NCI-H187 treated with DMSO at 0.1 percent for 48 hours (cell line): ENCODE results near the gene SPR.

Experiments used
- DNase-seq: peaks from one replicate; lab custom pipeline; 2025; lab: John Stamatoyannopoulos, UW

Gene SPR

GRCh38 chr2:72887032-72887739, at the start of gene SPR:
TSS of gene SPR (plus strand) at chr2:72887408. CDS start at chr2:72887433, 25 bp downstream.
- DNase-seq: no peak

- DNase-seq: no peak
Observed at GRCh38 chr2:72840066-72840465, 47.1 kb upstream of the SPR start.

- no peak for DNase-seq
Observed at GRCh38 chr2:72841462-72842125, 45.6 kb upstream of the SPR start.

GRCh38 chr2:72843301-72843700, 43.9 kb upstream of the SPR start:
- no peak for DNase-seq

GRCh38 chr2:72846171-72847095, 40.8 kb upstream of the SPR start:
- DNase-seq: no peak

GRCh38 chr2:72847534-72848315, 39.5 kb upstream of the SPR start:
- no peak for DNase-seq

- no peak for DNase-seq
Observed at GRCh38 chr2:72848436-72849137, 38.6 kb upstream of the SPR start.

GRCh38 chr2:72849138-72849462, 38.1 kb upstream of the SPR start:
- no peak for DNase-seq

- DNase-seq: no peak
Observed at GRCh38 chr2:72851333-72851732, 35.9 kb upstream of the SPR start.

GRCh38 chr2:72859831-72860262, 27.4 kb upstream of the SPR start:
- no peak for DNase-seq

- no peak for DNase-seq
Observed at GRCh38 chr2:72862239-72862988, 24.8 kb upstream of the SPR start.

- DNase-seq: no peak
Observed at GRCh38 chr2:72863046-72863445, 24.2 kb upstream of the SPR start.

- no peak for DNase-seq
Observed at GRCh38 chr2:72864500-72864899, 22.7 kb upstream of the SPR start.

GRCh38 chr2:72871060-72871459, 16.1 kb upstream of the SPR start:
- DNase-seq: no peak

GRCh38 chr2:72871880-72872279, 15.3 kb upstream of the SPR start:
- DNase-seq: no peak

GRCh38 chr2:72883356-72883962, 3.7 kb upstream of the SPR start:
- DNase-seq: no peak

GRCh38 chr2:72886505-72887031, 640 bp upstream of the SPR start:
- DNase-seq: no peak

- DNase-seq: peak; percentile 8
Observed at GRCh38 chr2:72887740-72888437, 681 bp downstream of the SPR start.
